ENCODE results near the gene CLCN2. TPM values are rescaled to one million over a fixed set of nuclear protein-coding genes. Genes with fewer than 3 reads are reported as not detected.

Gene CLCN2
- total and polyA plus RNA-seq, 2 of the 4 experiments (the other 2 are of a cell fraction), result 2.9 to 5.8 TPM

DNA sequence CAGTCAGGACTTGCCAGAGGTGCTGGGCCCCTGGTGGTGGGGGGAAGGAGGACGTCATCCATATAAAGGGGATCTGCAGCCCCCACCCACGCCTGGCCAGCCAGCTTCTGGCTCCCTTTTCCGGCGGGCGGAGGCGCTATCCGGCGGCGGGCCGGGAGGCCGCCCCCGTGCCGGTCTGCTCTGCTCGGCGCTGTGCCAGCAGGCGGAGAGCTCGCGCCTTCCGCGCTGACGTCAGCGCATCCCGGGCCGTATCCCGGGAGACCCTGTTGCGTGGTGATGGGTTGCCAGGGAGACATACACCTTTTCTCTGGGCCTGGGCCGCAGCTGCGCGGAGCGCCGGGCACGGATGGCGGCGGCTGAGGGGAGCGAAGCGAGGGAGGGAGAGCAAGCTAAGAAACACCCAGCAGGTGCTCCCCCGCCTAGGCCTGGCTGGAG lies 22.9 kb downstream of the CLCN2 start:
- H4K91ac ChIP-seq (ENCODE audit: insufficient read depth, low read depth, low read length), result no peak overlapping the region
- peak overlapping the region; percentile 81 for H2AK9ac ChIP-seq (replicated peaks; ENCODE audit: low read depth, low read length, poor library complexity)
- H2BK15ac ChIP-seq (ENCODE audit: low read depth, low read length), result no peak overlapping the region
- H4K5ac ChIP-seq (ENCODE audit: low read depth, low read length), result no peak overlapping the region
- TF ChIP-seq MAFK (IDR thresholded peaks at IDR 0.05; ENCODE audit: low read depth, low read length) (peak; percentile 78), BHLHE40 (IDR thresholded peaks at IDR 0.05; ENCODE audit: low read depth, low read length) (peak; percentile 39; the same call in 1 of the 2 replicates), MXI1 (IDR thresholded peaks at IDR 0.05; ENCODE audit: borderline replicate concordance, low read depth, low read length) (peak; percentile 86), SMC3 (IDR thresholded peaks at IDR 0.05; ENCODE audit: low read depth, low read length) (peak; percentile 11; the same call in 1 of the 2 replicates), CTCF (conservative IDR thresholded peaks at IDR 0.05; ENCODE audit: low read depth, low read length) (0 out of 2 replicates have a peak, but pooled peaks have one; percentile 9), MAZ (IDR thresholded peaks at IDR 0.05; ENCODE audit: borderline replicate concordance, low read depth, low read length) (0 out of 2 replicates have a peak, but pooled peaks have one; percentile 20), USF2 (IDR thresholded peaks at IDR 0.05; ENCODE audit: low read depth, low read length) (no peak), RFX5 (IDR thresholded peaks at IDR 0.05; ENCODE audit: low read depth, low read length) (peak; percentile 84)
- TF ChIP-seq, protein P1, sequence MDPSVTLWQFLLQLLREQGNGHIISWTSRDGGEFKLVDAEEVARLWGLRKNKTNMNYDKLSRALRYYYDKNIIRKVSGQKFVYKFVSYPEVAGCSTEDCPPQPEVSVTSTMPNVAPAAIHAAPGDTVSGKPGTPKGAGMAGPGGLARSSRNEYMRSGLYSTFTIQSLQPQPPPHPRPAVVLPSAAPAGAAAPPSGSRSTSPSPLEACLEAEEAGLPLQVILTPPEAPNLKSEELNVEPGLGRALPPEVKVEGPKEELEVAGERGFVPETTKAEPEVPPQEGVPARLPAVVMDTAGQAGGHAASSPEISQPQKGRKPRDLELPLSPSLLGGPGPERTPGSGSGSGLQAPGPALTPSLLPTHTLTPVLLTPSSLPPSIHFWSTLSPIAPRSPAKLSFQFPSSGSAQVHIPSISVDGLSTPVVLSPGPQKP (IDR thresholded peaks at IDR 0.05; ENCODE audit: borderline replicate concordance, low read depth, low read length), result no peak
- H2BK5ac ChIP-seq (ENCODE audit: low read depth, low read length, poor library complexity, severe bottlenecking), result peak overlapping the region; percentile 27
- no peak overlapping the region; the same call in 1 of the 2 replicates for H2BK120ac ChIP-seq (ENCODE audit: low read depth, low read length)
- H3K18ac ChIP-seq (ENCODE audit: low read depth, low read length), result no peak overlapping the region
- peak overlapping the region; percentile 82 for H2AFZ ChIP-seq (replicated peaks; ENCODE audit: low read length, poor library complexity)
- H3K27ac ChIP-seq (ENCODE audit: insufficient read depth, low read length), result peak overlapping the region; percentile 24
- peaks cover 36% of the 10 kb centered on the region for H3K4me1 ChIP-seq (ENCODE audit: control insufficient read depth, insufficient read depth, low read length)
- peak overlapping the region; percentile 62; the same call in 1 of the 2 replicates for H3K4ac ChIP-seq (ENCODE audit: low read depth, low read length)
- H3K79me1 ChIP-seq (ENCODE audit: low read depth in 1 of 2, low read length in 2 of 2), result peaks cover 18 to 86% of the 10 kb centered on the region in 2 experiments; a peak in 3 of 4 replicates
- H3K4me2 ChIP-seq (ENCODE audit: low read depth, low read length), result peak overlapping the region; percentile 37
- peak; percentile 22 for ATAC-seq (ENCODE audit: low read depth)
- peaks cover 45% of the 10 kb centered on the region for H4K20me1 ChIP-seq (ENCODE audit: insufficient read depth, low read length)
- 0% methylated on average over 20 of the region's 37 CpGs; no CpG with 5 or more reads in 1 of the 2 experiments for WGBS, 2 experiments (ENCODE audit: extremely low coverage in 2 of 2, insufficient read length in 1 of 2)
- intact Hi-C loops (cut with micrococcal nuclease) (no loop called here), dilution Hi-C loops (cut with HindIII; ENCODE audit: low sequenced_read_pairs, unreplicated experiment) (no loop called here), in situ Hi-C loops (cut with MboI; ENCODE audit: low sequenced_read_pairs) (no loop called here)
- 0 out of 2 replicates have a peak overlapping the region, but pooled peaks have one; percentile 22 for H2BK20ac ChIP-seq (ENCODE audit: low read depth, low read length)
- peak overlapping the region; percentile 84 for H2AK5ac ChIP-seq (ENCODE audit: low read depth, low read length)
- no peaks in the 10 kb centered on the region for H3K9me3 ChIP-seq (ENCODE audit: control insufficient read depth, insufficient read depth, low read length)
- peak; percentile 87 for DNase-seq
- H3K36me3 ChIP-seq (ENCODE audit: control insufficient read depth, insufficient read depth, low read length), result peaks cover 30% of the 10 kb centered on the region
- H3K23ac ChIP-seq (ENCODE audit: low read depth, low read length), result peak overlapping the region; percentile 68; the same call in 1 of the 2 replicates
- peak overlapping the region in 1 of 2 experiments; percentile 48; a peak in 1 of 4 replicates for H4K8ac ChIP-seq (ENCODE audit: low read depth in 2 of 2, low read length in 2 of 2)
- H3K4me3 ChIP-seq (ENCODE audit: insufficient read depth, low read depth, low read length), result peak overlapping the region; percentile 7; the same call in 1 of the 2 replicates
- peaks cover 25% of the 10 kb centered on the region for H3K9me1 ChIP-seq (ENCODE audit: insufficient read depth, low read length)
- ChIA-PET CTCF (interaction anchor here (1.3 kb wide), 1 partner anchor 19 kb away, joined by 3 read pairs; no protein-coding TSS in a partner anchor), POLR2A (ENCODE audit: unreplicated experiment) (interaction anchor here (2.2 kb wide), 1 partner anchor 23 kb away, joined by 5 read pairs; no protein-coding TSS in a partner anchor)
- H3K27me3 ChIP-seq (ENCODE audit: control insufficient read depth, insufficient read depth, low read length), result no peaks in the 10 kb centered on the region
- H3K14ac ChIP-seq (replicated peaks; ENCODE audit: low read depth, low read length), result 0 out of 2 replicates have a peak overlapping the region, but pooled peaks have one; percentile 19
- H3K56ac ChIP-seq (ENCODE audit: extremely low read depth, insufficient read depth, low read length), result no peak overlapping the region
- peak overlapping the region; percentile 30; the same call in 1 of the 2 replicates for H3K9ac ChIP-seq (ENCODE audit: low read depth, low read length)
- no TSS peak for BruUV-seq (replicated peaks)

All from IMR-90 (cell line).